HepG2 (cell line): ENCODE results near the gene FYB1. TPM values are rescaled to one million over a fixed set of nuclear protein-coding genes. Genes with fewer than 3 reads are reported as not detected.

ENCODE experiments used
- CBFB ChIP-seq: sonication (generic); formaldehyde crosslinking; IDR thresholded peaks from 2 replicates; pipeline ENCODE4 v1.4.0; 2020; ENCODE audit warnings: missing genetic modification reagents
- HNF4A ChIP-seq: sonication (generic); formaldehyde crosslinking; IDR thresholded peaks from 2 replicates; pipeline ENCODE4 v1.4.0; 2020; ENCODE audit warnings: missing genetic modification reagents
- NR2F1 ChIP-seq, 2 experiments: fragments of 450-650 bp in 1 of 2; formaldehyde crosslinking in 1 of 2; IDR thresholded peaks; 2 replicates each; pipeline versions ENCODE4 v1.5.0 to v1.6.1; 2016 to 2020; ENCODE audit warnings: mild to moderate bottlenecking in 1 of 2, missing compliant biosample characterization in 1 of 2, missing genetic modification reagents in 1 of 2, moderate library complexity in 1 of 2
- NR3C1 ChIP-seq: sonication (generic); formaldehyde crosslinking; IDR thresholded peaks from 2 replicates; pipeline ENCODE4 v1.4.0; 2020; ENCODE audit warnings: missing genetic modification reagents
- SRY ChIP-seq: sonication (generic); formaldehyde crosslinking; IDR thresholded peaks from 2 replicates; pipeline ENCODE4 v1.8.0; 2022; ENCODE audit warnings: mild to moderate bottlenecking, missing genetic modification reagents
- TEAD2 ChIP-seq: sonication (generic); formaldehyde crosslinking; IDR thresholded peaks from 2 replicates; pipeline ENCODE4 v1.9.0; 2021; ENCODE audit warnings: missing genetic modification reagents
- ZGPAT ChIP-seq: IDR thresholded peaks from 2 replicates; pipeline ENCODE4 v1.6.1; 2016; ENCODE audit warnings: mild to moderate bottlenecking
- ZNF580 ChIP-seq: IDR thresholded peaks from 2 replicates; pipeline ENCODE4 v1.6.1; 2016; ENCODE audit warnings: low read depth, borderline replicate concordance
- ZNF678 ChIP-seq: sonication (generic); formaldehyde crosslinking; IDR thresholded peaks from 2 replicates; pipeline ENCODE4 v1.4.0; 2020; ENCODE audit warnings: mild to moderate bottlenecking, missing genetic modification reagents
- ZNF883 ChIP-seq: sonication (generic); formaldehyde crosslinking; IDR thresholded peaks from 2 replicates; pipeline ENCODE4 v1.5.1; 2020; ENCODE audit warnings: mild to moderate bottlenecking, missing genetic modification reagents; ENCODE audit errors: not compliant biosample characterization
- polyA plus RNA-seq, 8 experiments: library from polyadenylated mRNA; depleted of rRNA in 3 of 8; stranded (reverse) in 7 of 8; unstranded in 1 of 8; fragments of >200 nt; fragmentation: Illumina TruSeq in 4 of 8; extraction: Trizol in 4 of 8; gene quantifications; 2 replicates each; pipeline versions ENCODE4 v1.2.1 to v1.2.3, GENCODE V29; 2011 to 2016; ENCODE audit warnings: low read depth in 4 of 8, missing spikeins in 1 of 8, mixed read lengths in 1 of 8; ENCODE audit not compliant: insufficient read depth in 1 of 8
- total RNA-seq, 5 experiments: library from RNA; depleted of rRNA; stranded (reverse); fragments of >200 nt; fragmentation: Illumina TruSeq; extraction: Trizol; gene quantifications; 2 replicates each; pipeline ENCODE4 v1.2.3, GENCODE V29; 2016; ENCODE audit warnings: low read depth in 1 of 5
- TF ChIP-seq, protein P1 (sequence below): sonication (generic); formaldehyde crosslinking; conservative IDR thresholded peaks from 2 replicates; pipeline ENCODE4 v1.4.0; 2020; ENCODE audit warnings: mild to moderate bottlenecking, missing genetic modification reagents, moderate library complexity
- TF ChIP-seq, protein P2 (sequence below): fragments of 450-650 bp; IDR thresholded peaks from 2 replicates; pipeline ENCODE4 v1.6.1; 2017; ENCODE audit warnings: mild to moderate bottlenecking
- TF ChIP-seq, protein P3 (sequence below): sonication (generic); formaldehyde crosslinking; IDR thresholded peaks from 2 replicates; pipeline ENCODE4 v1.9.0; 2021; ENCODE audit warnings: mild to moderate bottlenecking, missing genetic modification reagents

FYB1 gene
- total and polyA plus RNA-seq, 2 of the 13 experiments (the other 11 are each of a cell fraction or from before 2014, with no cell fraction given) = 0.03 TPM; not detected in 1

- TF ChIP-seq, protein P1, sequence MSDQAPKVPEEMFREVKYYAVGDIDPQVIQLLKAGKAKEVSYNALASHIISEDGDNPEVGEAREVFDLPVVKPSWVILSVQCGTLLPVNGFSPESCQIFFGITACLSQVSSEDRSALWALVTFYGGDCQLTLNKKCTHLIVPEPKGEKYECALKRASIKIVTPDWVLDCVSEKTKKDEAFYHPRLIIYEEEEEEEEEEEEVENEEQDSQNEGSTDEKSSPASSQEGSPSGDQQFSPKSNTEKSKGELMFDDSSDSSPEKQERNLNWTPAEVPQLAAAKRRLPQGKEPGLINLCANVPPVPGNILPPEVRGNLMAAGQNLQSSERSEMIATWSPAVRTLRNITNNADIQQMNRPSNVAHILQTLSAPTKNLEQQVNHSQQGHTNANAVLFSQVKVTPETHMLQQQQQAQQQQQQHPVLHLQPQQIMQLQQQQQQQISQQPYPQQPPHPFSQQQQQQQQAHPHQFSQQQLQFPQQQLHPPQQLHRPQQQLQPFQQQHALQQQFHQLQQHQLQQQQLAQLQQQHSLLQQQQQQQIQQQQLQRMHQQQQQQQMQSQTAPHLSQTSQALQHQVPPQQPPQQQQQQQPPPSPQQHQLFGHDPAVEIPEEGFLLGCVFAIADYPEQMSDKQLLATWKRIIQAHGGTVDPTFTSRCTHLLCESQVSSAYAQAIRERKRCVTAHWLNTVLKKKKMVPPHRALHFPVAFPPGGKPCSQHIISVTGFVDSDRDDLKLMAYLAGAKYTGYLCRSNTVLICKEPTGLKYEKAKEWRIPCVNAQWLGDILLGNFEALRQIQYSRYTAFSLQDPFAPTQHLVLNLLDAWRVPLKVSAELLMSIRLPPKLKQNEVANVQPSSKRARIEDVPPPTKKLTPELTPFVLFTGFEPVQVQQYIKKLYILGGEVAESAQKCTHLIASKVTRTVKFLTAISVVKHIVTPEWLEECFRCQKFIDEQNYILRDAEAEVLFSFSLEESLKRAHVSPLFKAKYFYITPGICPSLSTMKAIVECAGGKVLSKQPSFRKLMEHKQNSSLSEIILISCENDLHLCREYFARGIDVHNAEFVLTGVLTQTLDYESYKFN = peak; percentile 64
- TF ChIP-seq ZGPAT = 0 out of 2 replicates have a peak, but pooled peaks have one; percentile 38
- TF ChIP-seq SRY (CRISPR knock-in tag) = no peak
- TF ChIP-seq HNF4A (CRISPR knock-in tag) = no peak
- no peak for TF ChIP-seq CBFB (CRISPR knock-in tag)
- TF ChIP-seq TEAD2 (CRISPR knock-in tag) = no peak
- TF ChIP-seq, protein P2, sequence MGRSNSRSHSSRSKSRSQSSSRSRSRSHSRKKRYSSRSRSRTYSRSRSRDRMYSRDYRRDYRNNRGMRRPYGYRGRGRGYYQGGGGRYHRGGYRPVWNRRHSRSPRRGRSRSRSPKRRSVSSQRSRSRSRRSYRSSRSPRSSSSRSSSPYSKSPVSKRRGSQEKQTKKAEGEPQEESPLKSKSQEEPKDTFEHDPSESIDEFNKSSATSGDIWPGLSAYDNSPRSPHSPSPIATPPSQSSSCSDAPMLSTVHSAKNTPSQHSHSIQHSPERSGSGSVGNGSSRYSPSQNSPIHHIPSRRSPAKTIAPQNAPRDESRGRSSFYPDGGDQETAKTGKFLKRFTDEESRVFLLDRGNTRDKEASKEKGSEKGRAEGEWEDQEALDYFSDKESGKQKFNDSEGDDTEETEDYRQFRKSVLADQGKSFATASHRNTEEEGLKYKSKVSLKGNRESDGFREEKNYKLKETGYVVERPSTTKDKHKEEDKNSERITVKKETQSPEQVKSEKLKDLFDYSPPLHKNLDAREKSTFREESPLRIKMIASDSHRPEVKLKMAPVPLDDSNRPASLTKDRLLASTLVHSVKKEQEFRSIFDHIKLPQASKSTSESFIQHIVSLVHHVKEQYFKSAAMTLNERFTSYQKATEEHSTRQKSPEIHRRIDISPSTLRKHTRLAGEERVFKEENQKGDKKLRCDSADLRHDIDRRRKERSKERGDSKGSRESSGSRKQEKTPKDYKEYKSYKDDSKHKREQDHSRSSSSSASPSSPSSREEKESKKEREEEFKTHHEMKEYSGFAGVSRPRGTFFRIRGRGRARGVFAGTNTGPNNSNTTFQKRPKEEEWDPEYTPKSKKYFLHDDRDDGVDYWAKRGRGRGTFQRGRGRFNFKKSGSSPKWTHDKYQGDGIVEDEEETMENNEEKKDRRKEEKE = no peak
- TF ChIP-seq NR3C1 (CRISPR knock-in tag) = no peak
- TF ChIP-seq, protein P3, sequence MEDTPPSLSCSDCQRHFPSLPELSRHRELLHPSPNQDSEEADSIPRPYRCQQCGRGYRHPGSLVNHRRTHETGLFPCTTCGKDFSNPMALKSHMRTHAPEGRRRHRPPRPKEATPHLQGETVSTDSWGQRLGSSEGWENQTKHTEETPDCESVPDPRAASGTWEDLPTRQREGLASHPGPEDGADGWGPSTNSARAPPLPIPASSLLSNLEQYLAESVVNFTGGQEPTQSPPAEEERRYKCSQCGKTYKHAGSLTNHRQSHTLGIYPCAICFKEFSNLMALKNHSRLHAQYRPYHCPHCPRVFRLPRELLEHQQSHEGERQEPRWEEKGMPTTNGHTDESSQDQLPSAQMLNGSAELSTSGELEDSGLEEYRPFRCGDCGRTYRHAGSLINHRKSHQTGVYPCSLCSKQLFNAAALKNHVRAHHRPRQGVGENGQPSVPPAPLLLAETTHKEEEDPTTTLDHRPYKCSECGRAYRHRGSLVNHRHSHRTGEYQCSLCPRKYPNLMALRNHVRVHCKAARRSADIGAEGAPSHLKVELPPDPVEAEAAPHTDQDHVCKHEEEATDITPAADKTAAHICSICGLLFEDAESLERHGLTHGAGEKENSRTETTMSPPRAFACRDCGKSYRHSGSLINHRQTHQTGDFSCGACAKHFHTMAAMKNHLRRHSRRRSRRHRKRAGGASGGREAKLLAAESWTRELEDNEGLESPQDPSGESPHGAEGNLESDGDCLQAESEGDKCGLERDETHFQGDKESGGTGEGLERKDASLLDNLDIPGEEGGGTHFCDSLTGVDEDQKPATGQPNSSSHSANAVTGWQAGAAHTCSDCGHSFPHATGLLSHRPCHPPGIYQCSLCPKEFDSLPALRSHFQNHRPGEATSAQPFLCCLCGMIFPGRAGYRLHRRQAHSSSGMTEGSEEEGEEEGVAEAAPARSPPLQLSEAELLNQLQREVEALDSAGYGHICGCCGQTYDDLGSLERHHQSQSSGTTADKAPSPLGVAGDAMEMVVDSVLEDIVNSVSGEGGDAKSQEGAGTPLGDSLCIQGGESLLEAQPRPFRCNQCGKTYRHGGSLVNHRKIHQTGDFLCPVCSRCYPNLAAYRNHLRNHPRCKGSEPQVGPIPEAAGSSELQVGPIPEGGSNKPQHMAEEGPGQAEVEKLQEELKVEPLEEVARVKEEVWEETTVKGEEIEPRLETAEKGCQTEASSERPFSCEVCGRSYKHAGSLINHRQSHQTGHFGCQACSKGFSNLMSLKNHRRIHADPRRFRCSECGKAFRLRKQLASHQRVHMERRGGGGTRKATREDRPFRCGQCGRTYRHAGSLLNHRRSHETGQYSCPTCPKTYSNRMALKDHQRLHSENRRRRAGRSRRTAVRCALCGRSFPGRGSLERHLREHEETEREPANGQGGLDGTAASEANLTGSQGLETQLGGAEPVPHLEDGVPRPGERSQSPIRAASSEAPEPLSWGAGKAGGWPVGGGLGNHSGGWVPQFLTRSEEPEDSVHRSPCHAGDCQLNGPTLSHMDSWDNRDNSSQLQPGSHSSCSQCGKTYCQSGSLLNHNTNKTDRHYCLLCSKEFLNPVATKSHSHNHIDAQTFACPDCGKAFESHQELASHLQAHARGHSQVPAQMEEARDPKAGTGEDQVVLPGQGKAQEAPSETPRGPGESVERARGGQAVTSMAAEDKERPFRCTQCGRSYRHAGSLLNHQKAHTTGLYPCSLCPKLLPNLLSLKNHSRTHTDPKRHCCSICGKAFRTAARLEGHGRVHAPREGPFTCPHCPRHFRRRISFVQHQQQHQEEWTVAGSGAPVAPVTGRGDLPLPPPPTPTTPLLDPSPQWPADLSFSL (CRISPR knock-in tag) = no peak
- TF ChIP-seq ZNF883 (CRISPR knock-in tag) = no peak
- TF ChIP-seq NR2F1 (CRISPR knock-in tag; IDR thresholded peaks at IDR 0.05) = no peak
- no peak for TF ChIP-seq ZNF580 (CRISPR knock-in tag)
- no peak for TF ChIP-seq ZNF678 (CRISPR knock-in tag)
Observed at GRCh38 chr5:39100851-39101396, 118.4 kb downstream of the FYB1 start (continued).
